Activated CD4-positive, CD25-positive, alpha-beta regulatory T cell treated with anti-CD3 and anti-CD28 coated beads, Interleukin-2, amount 50 U/mL, for 72 hours (primary cell): ENCODE measurements around the gene CNKSR1.
A peak's percentile ranks its signal among the peaks of the same experiment; 100 is the strongest.

Source experiments
- DNase-seq: peaks from one replicate; pipeline ENCODE4 v3.0.0; 2021

Gene CNKSR1

GRCh38 chr1:26160527-26161414 is 16.5 kb upstream of the CNKSR1 start:
- DNase-seq, result no peak

GRCh38 chr1:26161415-26162219 is 15.7 kb upstream of the CNKSR1 start:
- DNase-seq, result peak; percentile 46

DNA sequence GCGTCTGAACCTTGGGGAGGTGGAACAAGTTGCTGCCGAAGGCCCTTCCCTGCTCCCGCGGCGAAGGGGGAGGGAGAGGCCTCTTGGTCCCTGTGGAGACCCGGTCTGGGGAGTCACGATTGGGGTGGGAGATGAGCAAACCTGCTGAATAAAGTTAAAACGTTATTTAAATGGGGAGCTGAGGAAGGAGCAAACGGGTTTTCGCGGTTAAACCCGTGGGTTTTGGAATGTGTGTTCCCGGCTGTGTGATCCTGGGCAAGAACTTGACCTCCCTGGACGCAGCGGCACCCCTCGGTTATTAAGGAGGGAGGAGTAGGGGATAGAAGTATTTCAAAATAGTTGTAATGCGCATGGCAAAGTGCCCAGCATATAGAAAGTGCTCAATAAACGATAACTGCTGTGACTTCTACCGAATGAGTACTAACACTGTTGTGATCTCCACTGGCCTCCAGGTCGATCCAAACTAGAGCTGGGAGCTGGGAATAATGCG is 15.0 kb upstream of the CNKSR1 start:
- DNase-seq, result no peak

DNA sequence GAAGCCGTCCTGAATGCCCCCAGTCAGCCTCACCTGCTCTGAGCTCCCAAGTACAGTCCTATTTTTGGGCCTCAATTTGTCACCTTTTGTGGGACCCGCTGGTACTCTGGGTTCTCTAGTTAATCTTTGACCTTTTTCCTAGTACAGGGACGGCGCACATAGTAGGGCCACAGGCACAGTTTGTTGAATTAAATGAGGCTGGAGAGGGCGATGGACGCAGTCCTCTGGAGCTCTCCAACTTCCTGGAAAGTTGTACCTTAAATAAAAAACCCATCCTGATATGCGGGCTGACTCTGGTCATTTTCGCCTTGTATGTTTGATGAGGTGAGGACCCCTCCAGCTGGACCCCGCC is 13.6 kb upstream of the CNKSR1 start:
- no peak for DNase-seq

- peak; percentile 69 for DNase-seq
Measured at GRCh38 chr1:26164036-26164860, 13.0 kb upstream of the CNKSR1 start.

DNA sequence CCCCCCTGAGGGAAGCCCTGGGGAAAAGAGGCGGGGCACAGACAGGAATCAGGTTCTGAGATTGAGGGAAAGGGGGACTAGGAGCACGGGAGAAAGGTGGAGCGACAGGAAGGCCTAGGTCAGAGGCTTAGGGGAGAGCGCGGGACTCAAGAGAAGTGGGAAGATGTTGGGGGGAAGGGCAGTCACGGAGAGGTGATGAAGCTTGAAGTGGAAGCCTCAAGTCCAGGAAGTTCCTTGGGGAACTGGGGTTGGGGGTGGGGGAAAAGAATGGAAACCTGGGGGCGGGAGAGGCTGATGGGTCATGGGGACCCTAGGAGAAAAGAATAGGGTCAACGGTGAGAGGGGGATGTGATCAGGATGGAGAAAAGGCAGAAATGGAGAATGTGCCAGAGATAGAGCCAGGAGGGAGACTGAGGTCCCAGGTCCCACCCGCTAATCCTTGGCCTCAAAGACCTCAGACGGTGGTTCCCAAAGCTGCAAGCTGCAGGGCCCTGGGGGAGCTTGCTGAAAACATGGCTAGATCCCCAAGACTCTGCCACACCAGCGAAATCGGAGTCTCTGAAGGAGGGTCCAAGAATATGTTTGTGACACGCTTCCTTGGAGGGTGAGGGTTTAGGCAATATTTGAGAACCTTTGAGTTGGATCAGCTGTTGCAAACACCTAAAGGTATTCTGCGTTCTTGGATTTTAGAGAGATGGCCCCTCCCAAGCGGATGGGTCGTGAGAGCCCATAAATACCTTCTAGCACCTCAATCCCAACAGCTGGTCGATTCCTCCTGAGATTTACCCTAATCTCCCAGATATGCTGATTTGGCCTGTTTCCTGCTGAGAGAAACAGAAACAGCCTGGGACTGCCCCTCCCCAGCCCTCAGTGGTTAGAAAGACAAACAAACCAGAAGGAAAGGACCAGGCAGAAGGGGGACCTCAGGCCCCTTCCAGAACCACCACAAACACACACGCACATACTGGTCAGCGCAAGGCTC is 12.1 kb upstream of the CNKSR1 start:
- DNase-seq, result no peak

DNA sequence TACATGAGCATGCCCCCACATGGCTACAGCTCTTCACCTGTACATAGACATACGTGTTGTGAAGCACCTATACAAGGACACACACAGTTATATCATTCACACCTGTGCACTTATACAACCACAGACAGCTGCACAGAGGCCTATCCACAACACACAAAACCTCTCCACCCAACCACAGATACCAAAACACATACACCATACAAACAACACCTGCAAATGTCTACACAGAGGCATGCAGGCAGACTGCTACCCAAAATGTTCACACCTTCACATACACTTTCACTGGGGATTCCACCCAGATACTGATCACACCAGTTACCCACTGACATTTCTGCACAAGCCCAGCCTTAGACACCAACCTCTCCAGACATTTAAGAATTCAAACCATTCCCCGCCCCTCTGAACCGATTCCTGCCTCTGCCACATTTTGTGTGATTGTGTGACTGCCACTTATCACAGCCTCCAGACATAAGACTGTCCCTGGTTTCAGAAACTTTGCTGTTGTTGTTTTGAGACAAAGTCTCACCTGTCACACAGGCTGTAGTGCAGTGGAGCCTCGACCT is 10.5 kb upstream of the CNKSR1 start:
- DNase-seq, result no peak

DNA sequence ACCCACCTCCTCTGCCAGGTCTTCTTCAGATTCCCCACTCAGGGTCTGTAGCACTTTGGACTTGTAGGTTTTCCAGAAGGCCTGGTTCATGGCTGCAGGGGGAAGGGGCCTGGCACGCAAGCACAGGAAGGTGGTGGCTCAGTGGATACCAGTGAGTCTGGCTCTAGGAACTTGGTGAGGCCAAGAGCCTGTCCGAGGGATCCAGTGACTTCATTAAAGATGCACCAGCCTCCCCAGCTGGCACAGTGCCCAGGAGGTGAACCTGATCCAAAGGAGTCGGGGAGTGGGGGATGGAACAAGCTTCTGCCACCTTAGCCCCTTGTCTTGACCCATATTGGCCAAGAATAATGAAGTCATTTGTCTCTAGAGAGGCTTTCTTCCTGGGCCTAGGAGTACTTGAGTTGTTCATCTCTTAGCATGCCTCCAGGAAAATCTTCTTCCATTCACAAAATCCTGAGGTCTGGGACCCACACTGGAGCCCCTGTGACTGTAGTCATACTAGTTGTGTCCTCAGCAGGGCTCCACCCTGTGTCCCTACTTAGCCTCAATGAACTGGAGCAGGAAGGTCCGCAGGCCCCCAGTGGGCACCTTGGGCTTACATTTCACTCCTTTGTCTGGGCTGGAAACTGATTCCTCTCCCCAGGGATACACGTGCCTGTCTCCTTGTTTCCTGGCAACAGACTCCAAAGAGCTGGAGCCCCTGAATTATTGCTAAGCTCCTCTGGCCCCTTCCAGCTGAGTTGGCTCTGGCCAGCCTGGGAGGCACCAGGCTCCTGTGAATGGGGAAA is 8.7 kb upstream of the CNKSR1 start, which contains the start of gene C1orf232:
Gene C1orf232 (minus strand): TSS at position 554 of the 788 bp plus-strand sequence. CDS start 464 bp downstream, at position 90.
- no peak for DNase-seq

- no peak for DNase-seq
Measured at GRCh38 chr1:26169198-26169554, 8.1 kb upstream of the CNKSR1 start.

DNA sequence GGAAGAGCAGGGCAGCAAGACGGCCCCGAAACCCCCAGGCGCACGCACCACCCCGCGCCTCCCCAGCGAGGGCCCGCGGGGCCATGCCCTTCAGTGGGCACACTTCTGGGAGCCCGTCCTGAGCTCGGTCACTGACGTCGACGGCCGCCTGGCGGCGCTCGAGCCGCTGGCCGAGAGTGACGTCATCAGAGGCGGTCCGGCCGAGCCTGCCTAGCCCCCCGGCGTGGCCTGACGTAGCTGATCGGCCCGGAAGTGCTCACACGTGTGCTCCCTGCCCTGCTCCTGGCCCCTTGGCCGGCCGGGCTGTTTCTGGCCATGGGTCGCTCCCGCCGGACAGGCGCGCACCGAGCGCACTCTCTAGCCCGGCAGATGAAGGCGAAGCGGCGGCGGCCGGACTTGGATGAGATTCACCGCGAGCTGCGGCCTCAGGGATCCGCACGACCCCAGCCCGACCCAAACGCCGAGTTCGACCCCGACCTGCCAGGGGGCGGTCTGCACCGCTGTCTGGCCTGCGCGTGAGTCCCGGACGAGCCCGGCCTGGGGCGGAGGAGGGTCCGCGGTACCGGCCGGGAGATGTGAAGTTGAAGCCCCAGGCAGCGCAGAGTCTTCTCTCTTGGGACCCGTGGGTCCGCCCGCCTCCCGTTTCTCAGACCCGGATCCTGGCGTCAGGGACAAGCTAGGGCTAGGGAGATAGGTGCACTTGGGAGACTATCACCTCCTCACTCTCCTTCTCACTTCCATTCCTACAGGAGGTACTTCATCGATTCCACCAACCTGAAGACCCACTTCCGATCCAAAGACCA is 7.4 kb upstream of the CNKSR1 start, which contains the start of gene ZNF593:
Gene ZNF593 (plus strand): TSS at position 240 of the 803 bp plus-strand sequence. CDS start 76 bp downstream, at position 316.
- peak; percentile 90 for DNase-seq

GRCh38 chr1:26170472-26170821 is 6.8 kb upstream of the CNKSR1 start:
- DNase-seq, result no peak

- DNase-seq, result no peak
Measured at GRCh38 chr1:26171084-26172072, 5.9 kb upstream of the CNKSR1 start, which contains the start of gene ZNF593OS. Gene ZNF593OS (minus strand): TSS chr1:26171832. CDS start chr1:26171661, 171 bp downstream.

DNA sequence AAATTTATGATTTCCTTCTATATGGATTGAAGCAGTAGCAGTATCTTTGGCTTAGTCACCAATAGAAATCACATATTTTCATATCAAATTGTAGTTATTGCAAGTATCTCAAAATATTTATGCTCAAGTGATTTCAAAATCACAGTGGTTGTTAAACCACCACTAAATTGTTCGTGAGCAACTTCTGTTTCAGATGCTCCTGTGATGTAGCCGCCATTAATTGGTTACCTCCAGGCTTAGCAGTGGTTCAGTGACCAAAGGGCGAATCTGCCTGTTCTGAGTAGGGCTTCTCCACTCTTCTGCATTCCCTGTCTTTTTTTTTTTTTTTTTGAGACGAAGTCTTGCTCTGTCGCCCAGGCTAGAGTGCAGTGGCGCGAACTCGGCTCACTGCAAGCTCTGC is 1.9 kb upstream of the CNKSR1 start:
- no peak for DNase-seq

GRCh38 chr1:26180010-26180506 is 2.8 kb downstream of the CNKSR1 start:
- no peak for DNase-seq

- no peak for DNase-seq
Measured at GRCh38 chr1:26181586-26182382, 4.5 kb downstream of the CNKSR1 start.

DNA sequence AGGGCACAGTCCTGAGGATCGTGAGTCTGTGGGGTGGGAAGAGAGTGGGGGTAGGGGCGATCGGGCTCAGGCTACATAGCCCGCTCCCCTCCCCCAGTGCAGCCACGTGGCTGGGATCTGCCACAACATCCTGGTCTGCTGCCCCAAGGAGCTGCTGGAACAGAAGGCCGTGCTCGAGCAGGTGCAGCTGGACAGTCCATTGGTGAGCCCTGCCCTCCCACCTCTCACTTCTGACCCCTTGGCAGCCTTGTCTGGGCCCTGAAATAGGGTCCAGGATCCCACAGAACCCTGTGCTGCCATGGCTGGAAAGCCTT is 5.0 kb downstream of the CNKSR1 start:
- DNase-seq, result no peak

- no peak for DNase-seq
Measured at GRCh38 chr1:26184086-26184485, 6.8 kb downstream of the CNKSR1 start.
